SK-N-MC (cell line): Measurements from ENCODE around the gene RABEP2.

Experiments
- EZH2 ChIP-seq: fragments of 200-600 bp; sonication (generic); IDR thresholded peaks from one replicate; pipeline ENCODE4 v1.6.1; 2017; ENCODE audit warnings: antibody characterized with exemption
- FOXP2 ChIP-seq: optimal IDR thresholded peaks from 2 replicates; pipeline ENCODE3; 2011; ENCODE audit warnings: mild to moderate bottlenecking, moderate library complexity; ENCODE audit not compliant: insufficient read depth; ENCODE audit errors: extremely low read length, control extremely low read depth
- POLR2AphosphoS5 ChIP-seq: IDR thresholded peaks from 2 replicates; pipeline ENCODE4 v1.6.1; 2012; ENCODE audit warnings: mild to moderate bottlenecking, low read depth, low read length, borderline replicate concordance

DNA sequence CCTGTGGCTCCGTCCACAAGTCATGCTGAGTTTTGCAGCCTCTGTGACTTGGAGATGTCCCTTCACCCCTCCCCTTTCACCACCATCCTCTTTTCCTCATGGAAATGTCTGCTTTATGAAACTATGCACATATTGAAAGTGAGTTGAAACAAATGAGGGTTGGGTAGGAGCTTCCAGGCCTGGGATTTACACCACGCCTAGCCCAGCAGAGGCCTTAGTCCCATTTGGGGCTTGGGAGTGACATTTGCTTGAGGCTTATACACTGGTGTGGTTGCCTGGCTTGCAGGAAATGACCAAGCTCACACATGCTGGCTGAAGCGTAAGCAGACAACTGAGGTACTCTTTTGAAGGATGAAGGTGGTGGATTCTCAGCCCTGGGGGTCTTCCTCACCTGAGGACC is 39.0 kb upstream of the RABEP2 start:
- no peak for TF ChIP-seq POLR2AphosphoS5
- TF ChIP-seq EZH2, result no peak
- no peak for TF ChIP-seq FOXP2
